Measurements from ENCODE around the gene PRAMEF25.
"Not testable (repeated sequence)": the region's sequence is repeated elsewhere in the genome, so short reads cannot be mapped to it uniquely, and the experiment has no call there.

The PRAMEF25 gene
- long read RNA-seq: 0 reads

DNA sequence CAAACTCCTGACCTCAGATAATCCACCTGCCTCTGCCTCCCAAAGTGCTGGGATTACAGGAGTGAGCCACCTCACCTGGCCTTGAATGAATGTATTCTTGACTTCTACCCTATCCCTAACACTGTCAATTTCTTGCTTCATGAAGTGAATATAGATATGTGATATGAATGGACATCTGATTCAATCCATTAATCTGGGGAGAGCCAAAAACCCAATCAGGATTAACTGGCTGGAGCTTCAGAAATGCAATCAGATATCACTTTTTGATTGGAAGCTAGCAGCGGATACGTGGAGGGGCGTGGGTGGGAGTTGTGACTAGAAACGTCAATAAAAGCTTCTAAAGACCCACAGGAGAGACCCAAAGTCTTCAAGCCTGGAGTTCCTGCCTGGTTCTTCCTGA, at the start of gene PRAMEF25:
Gene PRAMEF25 (plus strand): TSS at position 301 of the 400 bp plus-strand sequence. CDS start 2,920 bp downstream, outside the sequence.
- H3K27ac ChIP-seq (replicated peaks): not testable (repeated sequence)

GRCh38 chr1:13056475-13056874, 14.1 kb upstream of the PRAMEF25 start, which contains the start of gene PRAMEF27:
TSS of gene PRAMEF27 (minus strand) at chr1:13056575. CDS start at chr1:13053659, 2,916 bp downstream.
- DNase-seq (ENCODE audit: low read depth in 1 of 2, low spot score in 1 of 2); H3K4me3 ChIP-seq (replicated peaks; ENCODE audit: insufficient read depth, low read length); H3K27me3 ChIP-seq (ENCODE audit: insufficient read depth, poor library complexity, severe bottlenecking); H3K27ac ChIP-seq (replicated peaks): not testable (repeated sequence)

More for the DNA sequence above, at the start of gene PRAMEF25:
- H3K27me3 ChIP-seq (ENCODE audit: insufficient read depth, poor library complexity, severe bottlenecking); DNase-seq (ENCODE audit: low read depth in 1 of 2, low spot score in 1 of 2); H3K4me3 ChIP-seq (replicated peaks; ENCODE audit: insufficient read depth, low read length): not testable (repeated sequence)

DNA sequence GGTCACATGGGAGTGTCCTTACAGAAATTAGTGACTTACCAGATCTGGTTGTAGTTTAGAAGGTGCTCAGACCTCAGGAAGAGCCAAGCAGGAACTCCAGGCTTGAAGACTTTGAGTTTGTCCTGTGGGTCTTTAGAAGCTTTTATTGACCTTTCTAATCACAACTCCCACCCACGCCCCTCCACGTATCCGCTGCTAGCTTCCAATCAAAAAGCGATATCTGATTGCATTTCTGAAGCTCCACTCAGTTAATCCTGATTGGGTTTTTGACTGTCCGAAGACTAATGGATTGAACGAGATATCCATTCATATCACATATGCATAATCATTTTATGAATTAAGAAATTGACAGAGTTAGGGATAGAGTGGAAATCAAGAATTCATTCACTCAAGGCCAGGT, 46.2 kb downstream of the PRAMEF25 start, which contains the start of gene HNRNPCL2:
Gene HNRNPCL2 (minus strand): TSS at position 101 of the 400 bp plus-strand sequence. CDS start 454 bp downstream, outside the sequence.
- not testable (repeated sequence) for H3K27me3 ChIP-seq (ENCODE audit: insufficient read depth, poor library complexity, severe bottlenecking); H3K27ac ChIP-seq (replicated peaks); DNase-seq (ENCODE audit: low read depth in 1 of 2, low spot score in 1 of 2); H3K4me3 ChIP-seq (replicated peaks; ENCODE audit: insufficient read depth, low read length)

All from HL-60 (cell line).